ENCODE data around the gene GALNT13. TPM values are rescaled to one million over a fixed set of nuclear protein-coding genes. Genes with fewer than 3 reads are reported as not detected.

GALNT13 gene
- total RNA-seq, 2 experiments from 2014 or later, result not detected

GRCh38 chr2:153972412-153972811 lies 100.7 kb downstream of the GALNT13 start:
- CTCF ChIA-PET, result no interaction called here
- Mint-ChIP-seq H3K4me3 (no peak overlapping the region), H3K9me3 (ENCODE audit: low read depth) (peaks cover 9% of the 10 kb centered on the region), H3K27ac (no peak overlapping the region), H3K4me1 (no peaks in the 10 kb centered on the region), H3K27me3 (no peaks in the 10 kb centered on the region), H3K36me3 (no peaks in the 10 kb centered on the region)
- ATAC-seq (no peak), DNase-seq (no peak)

- ATAC-seq, result no peak
- no peaks in the 10 kb centered on the region for H3K4me1 Mint-ChIP-seq
These were observed 114.9 kb downstream of the GALNT13 start for GRCh38 chr2:153986488-153987229.

GRCh38 chr2:153990771-153991170 lies 119.0 kb downstream of the GALNT13 start:
- H3K36me3 Mint-ChIP-seq, result no peaks in the 10 kb centered on the region
- H3K27ac Mint-ChIP-seq, result no peak overlapping the region
- no peak for DNase-seq
- CTCF ChIA-PET, result no interaction called here
- H3K4me1 Mint-ChIP-seq, result no peaks in the 10 kb centered on the region
- ATAC-seq, result no peak
- H3K27me3 Mint-ChIP-seq, result no peaks in the 10 kb centered on the region
- H3K4me3 Mint-ChIP-seq, result no peak overlapping the region
- peaks cover 10% of the 10 kb centered on the region for H3K9me3 Mint-ChIP-seq (ENCODE audit: low read depth)

More at GRCh38 chr2:153986488-153987229, 114.9 kb downstream of the GALNT13 start:
- H3K27ac Mint-ChIP-seq, result no peak overlapping the region
- H3K36me3 Mint-ChIP-seq, result no peaks in the 10 kb centered on the region
- CTCF ChIA-PET, result no interaction called here
- no peaks in the 10 kb centered on the region for H3K27me3 Mint-ChIP-seq
- no peak for DNase-seq
- H3K4me3 Mint-ChIP-seq, result no peak overlapping the region
- H3K9me3 Mint-ChIP-seq (ENCODE audit: low read depth), result peaks cover 7% of the 10 kb centered on the region

- Mint-ChIP-seq H3K27ac (no peak overlapping the region), H3K36me3 (no peaks in the 10 kb centered on the region), H3K4me1 (no peaks in the 10 kb centered on the region), H3K9me3 (ENCODE audit: low read depth) (peaks cover 9% of the 10 kb centered on the region), H3K27me3 (no peaks in the 10 kb centered on the region), H3K4me3 (no peak overlapping the region)
- CTCF ChIA-PET, result no interaction called here
- DNase-seq (no peak), ATAC-seq (no peak)
These were observed 141.8 kb downstream of the GALNT13 start for GRCh38 chr2:154013514-154013913.

GRCh38 chr2:154015233-154015632 lies 143.5 kb downstream of the GALNT13 start:
- DNase-seq (no peak), ATAC-seq (no peak)
- H3K4me3 Mint-ChIP-seq, result no peak overlapping the region
- H3K27ac Mint-ChIP-seq, result no peak overlapping the region
- H3K36me3 Mint-ChIP-seq, result no peaks in the 10 kb centered on the region
- CTCF ChIA-PET, result no interaction called here
- H3K27me3 Mint-ChIP-seq, result no peaks in the 10 kb centered on the region
- H3K4me1 Mint-ChIP-seq, result no peaks in the 10 kb centered on the region
- peaks cover 9% of the 10 kb centered on the region for H3K9me3 Mint-ChIP-seq (ENCODE audit: low read depth)

GRCh38 chr2:154029504-154029903 lies 157.8 kb downstream of the GALNT13 start:
- no peak for ATAC-seq
- no peak overlapping the region for H3K27ac Mint-ChIP-seq
- H3K9me3 Mint-ChIP-seq (ENCODE audit: low read depth), result peaks cover 16% of the 10 kb centered on the region
- no peaks in the 10 kb centered on the region for H3K4me1 Mint-ChIP-seq
- H3K4me3 Mint-ChIP-seq, result no peak overlapping the region
- DNase-seq, result no peak
- CTCF ChIA-PET, result no interaction called here
- no peaks in the 10 kb centered on the region for H3K27me3 Mint-ChIP-seq
- no peaks in the 10 kb centered on the region for H3K36me3 Mint-ChIP-seq

- no peak overlapping the region for H3K4me3 Mint-ChIP-seq
- H3K9me3 Mint-ChIP-seq (ENCODE audit: low read depth), result peaks cover 5% of the 10 kb centered on the region
- CTCF ChIA-PET, result no interaction called here
- no peaks in the 10 kb centered on the region for H3K4me1 Mint-ChIP-seq
- ATAC-seq (no peak), DNase-seq (no peak)
- H3K27ac Mint-ChIP-seq, result no peak overlapping the region
- H3K36me3 Mint-ChIP-seq, result no peaks in the 10 kb centered on the region
- H3K27me3 Mint-ChIP-seq, result no peaks in the 10 kb centered on the region
These were observed 160.5 kb downstream of the GALNT13 start for GRCh38 chr2:154032220-154032619.

GRCh38 chr2:154046493-154046892 lies 174.8 kb downstream of the GALNT13 start:
- H3K27ac Mint-ChIP-seq, result no peak overlapping the region
- DNase-seq (no peak), ATAC-seq (no peak)
- CTCF ChIA-PET, result no interaction called here
- peaks cover 8% of the 10 kb centered on the region for H3K9me3 Mint-ChIP-seq (ENCODE audit: low read depth)
- no peaks in the 10 kb centered on the region for H3K27me3 Mint-ChIP-seq
- H3K4me3 Mint-ChIP-seq, result no peak overlapping the region
- no peaks in the 10 kb centered on the region for H3K4me1 Mint-ChIP-seq
- H3K36me3 Mint-ChIP-seq, result no peaks in the 10 kb centered on the region

- Mint-ChIP-seq H3K9me3 (ENCODE audit: low read depth) (peaks cover 8% of the 10 kb centered on the region), H3K4me3 (no peak overlapping the region)
- CTCF ChIA-PET, result no interaction called here
These were observed 177.2 kb downstream of the GALNT13 start for GRCh38 chr2:154048905-154049304.

GRCh38 chr2:154049561-154049960 lies 177.8 kb downstream of the GALNT13 start:
- Mint-ChIP-seq H3K27ac (no peak overlapping the region), H3K36me3 (no peaks in the 10 kb centered on the region), H3K4me1 (no peaks in the 10 kb centered on the region), H3K9me3 (ENCODE audit: low read depth) (peaks cover 8% of the 10 kb centered on the region), H3K27me3 (no peaks in the 10 kb centered on the region), H3K4me3 (no peak overlapping the region)
- no peak for DNase-seq
- no peak for ATAC-seq
- CTCF ChIA-PET, result no interaction called here

More at GRCh38 chr2:154048905-154049304, 177.2 kb downstream of the GALNT13 start:
- ATAC-seq (no peak), DNase-seq (no peak)
- H3K27ac Mint-ChIP-seq, result no peak overlapping the region
- no peaks in the 10 kb centered on the region for H3K36me3 Mint-ChIP-seq
- H3K27me3 Mint-ChIP-seq, result no peaks in the 10 kb centered on the region
- H3K4me1 Mint-ChIP-seq, result no peaks in the 10 kb centered on the region

- Mint-ChIP-seq H3K36me3 (no peaks in the 10 kb centered on the region), H3K9me3 (ENCODE audit: low read depth) (peaks cover 9% of the 10 kb centered on the region), H3K4me1 (no peaks in the 10 kb centered on the region), H3K27ac (no peak overlapping the region), H3K27me3 (no peaks in the 10 kb centered on the region), H3K4me3 (no peak overlapping the region)
- ATAC-seq (no peak), DNase-seq (no peak)
- CTCF ChIA-PET, result no interaction called here
These were observed 195.4 kb downstream of the GALNT13 start for GRCh38 chr2:154067124-154067523.

- no peak overlapping the region for H3K27ac Mint-ChIP-seq
- ATAC-seq, result no peak
- H3K4me1 Mint-ChIP-seq, result no peaks in the 10 kb centered on the region
- no peaks in the 10 kb centered on the region for H3K27me3 Mint-ChIP-seq
- H3K36me3 Mint-ChIP-seq, result no peaks in the 10 kb centered on the region
- CTCF ChIA-PET, result no interaction called here
- DNase-seq, result no peak
- no peak overlapping the region for H3K4me3 Mint-ChIP-seq
- no peaks in the 10 kb centered on the region for H3K9me3 Mint-ChIP-seq (ENCODE audit: low read depth)
These were observed 207.2 kb downstream of the GALNT13 start for GRCh38 chr2:154078926-154079325.

- DNase-seq (no peak), ATAC-seq (no peak)
- Mint-ChIP-seq H3K27ac (no peak overlapping the region), H3K27me3 (no peaks in the 10 kb centered on the region), H3K4me1 (no peaks in the 10 kb centered on the region), H3K4me3 (no peak overlapping the region), H3K9me3 (ENCODE audit: low read depth) (peaks cover 5% of the 10 kb centered on the region), H3K36me3 (no peaks in the 10 kb centered on the region)
- CTCF ChIA-PET, result no interaction called here
These were observed 220.8 kb downstream of the GALNT13 start for GRCh38 chr2:154092571-154092970.

- DNase-seq (no peak), ATAC-seq (no peak)
- CTCF ChIA-PET, result no interaction called here
- Mint-ChIP-seq H3K4me3 (no peak overlapping the region), H3K9me3 (ENCODE audit: low read depth) (peaks cover 4% of the 10 kb centered on the region), H3K4me1 (no peaks in the 10 kb centered on the region), H3K36me3 (no peaks in the 10 kb centered on the region), H3K27me3 (no peaks in the 10 kb centered on the region), H3K27ac (no peak overlapping the region)
These were observed 222.1 kb downstream of the GALNT13 start for GRCh38 chr2:154093856-154094255.
